PC-3 (cell line): ENCODE measurements around the gene REEP2. TPM values are rescaled to one million over a fixed set of nuclear protein-coding genes. Genes with fewer than 3 reads are reported as not detected.

ENCODE experiments used
- ATAC-seq: fragments of 200-7000 bp; cut with Tn5 transposase; 2 replicates; pipeline ENCODE4 v1.9.1; 2020; ENCODE audit warnings: mild to moderate bottlenecking, moderate library complexity
- BruUV-seq: library from RNA; stranded (reverse); fragments of 400-500 nt; replicated peaks from 2 replicates; lab custom pipeline; 2021; lab: Mats Ljungman, UMichigan
- CTCF ChIA-PET: fragments of 300-600 bp; sonication (Branson Sonifier 250); formaldehyde crosslinking; loops from one replicate; lab custom pipeline; 2022; ENCODE audit warnings: antibody characterized with exemption; lab: Charles Lee
- POLR2A ChIA-PET: fragments of 300-600 bp; sonication (Branson Sonifier 250); formaldehyde crosslinking; loops from one replicate; lab custom pipeline; 2022; ENCODE audit warnings: antibody characterized with exemption; ENCODE audit not compliant: unreplicated experiment; lab: Charles Lee
- DNase-seq: peaks from one replicate; pipeline ENCODE4 v3.0.0-alpha.2; 2015
- H2AFZ ChIP-seq: fragments of 300-600 bp; sonication (generic); 2 replicates; pipeline ENCODE4 v1.6.0; 2016; ENCODE audit warnings: antibody characterized with exemption, low read length
- H3F3A ChIP-seq: fragments of 300-600 bp; sonication (generic); one replicate; pipeline ENCODE4 v1.6.0; 2017; ENCODE audit warnings: antibody characterized with exemption, low read length, control low read depth, mild to moderate bottlenecking; ENCODE audit not compliant: unreplicated experiment
- H3K27ac ChIP-seq: fragments of 300-600 bp; sonication (generic); 2 replicates; pipeline ENCODE4 v1.5.1; 2016; ENCODE audit warnings: mild to moderate bottlenecking, low read length
- H3K27me3 ChIP-seq: fragments of 300-600 bp; sonication (generic); 2 replicates; pipeline ENCODE4 v1.6.1; 2016; ENCODE audit warnings: low read length, mixed read lengths
- H3K36me3 ChIP-seq: fragments of 300-600 bp; sonication (generic); 2 replicates; pipeline ENCODE4 v1.6.1; 2016; ENCODE audit warnings: low read depth, mixed run types, low read length, mixed read lengths
- H3K4me1 ChIP-seq: fragments of 300-600 bp; sonication (generic); 2 replicates; pipeline ENCODE4 v1.5.1; 2016; ENCODE audit warnings: low read length; ENCODE audit not compliant: insufficient read depth
- H3K4me2 ChIP-seq: fragments of 300-600 bp; sonication (generic); 2 replicates; pipeline ENCODE4 v1.6.0; 2016; ENCODE audit warnings: low read length
- H3K4me3 ChIP-seq: fragments of 300-600 bp; sonication (generic); 2 replicates; pipeline ENCODE4 v1.5.1; 2016; ENCODE audit warnings: mild to moderate bottlenecking, low read length, mixed read lengths
- H3K79me2 ChIP-seq: fragments of 300-600 bp; sonication (generic); 2 replicates; pipeline ENCODE4 v1.6.1; 2017; ENCODE audit warnings: low read length, mixed read lengths
- H3K9ac ChIP-seq: fragments of 300-600 bp; sonication (generic); 2 replicates; pipeline ENCODE4 v1.6.0; 2016; ENCODE audit warnings: mild to moderate bottlenecking, low read length
- H3K9me2 ChIP-seq: fragments of 300-600 bp; sonication (generic); replicated peaks from 2 replicates; pipeline ENCODE4 v1.6.1; 2016; ENCODE audit warnings: mixed run types, low read length, mixed read lengths
- H3K9me3 ChIP-seq: fragments of 300-600 bp; sonication (generic); 2 replicates; pipeline ENCODE4 v1.6.1; 2016; ENCODE audit warnings: low read length, mixed read lengths
- H4K20me1 ChIP-seq: fragments of 300-600 bp; sonication (generic); 2 replicates; pipeline ENCODE4 v1.6.1; 2016; ENCODE audit warnings: low read length, mixed read lengths
- CTCF ChIP-seq: fragments of 300-600 bp; sonication (generic); conservative IDR thresholded peaks from 2 replicates; pipeline ENCODE4 v1.5.1; 2017; ENCODE audit warnings: antibody characterized with exemption, low read depth, mild to moderate bottlenecking, low read length
- EZH2 ChIP-seq: fragments of 300-600 bp; sonication (generic); IDR thresholded peaks from one replicate; pipeline ENCODE4 v1.6.1; 2017; ENCODE audit warnings: antibody characterized with exemption, mild to moderate bottlenecking, low read length; ENCODE audit not compliant: unreplicated experiment
- EZH2phosphoT487 ChIP-seq: fragments of 300-600 bp; sonication (generic); IDR thresholded peaks from 2 replicates; pipeline ENCODE4 v1.6.1; 2018; ENCODE audit warnings: mild to moderate bottlenecking, antibody characterized with exemption, low read length, borderline replicate concordance
- intact Hi-C: fragments of 100-400 bp; cut with micrococcal nuclease; formaldehyde crosslinking; loops from 2 replicates; pipeline ENCODE4 v1.9.0; 2023
- total RNA-seq: library from RNA; depleted of rRNA; stranded (reverse); fragments of >200 nt; gene quantifications from 2 replicates; pipeline ENCODE4 v1.2.3, GENCODE V29; 2014

Gene REEP2
- total RNA-seq, 1 experiment from 2014 or later, result 2.5 TPM

- Histone ChIP-seq H3K79me2 (no peaks in the 10 kb centered on the region), H3K9me3 (no peaks in the 10 kb centered on the region), H3K27ac (no peak overlapping the region), H3K4me1 (peaks cover 1% of the 10 kb centered on the region; the same call in 1 of the 2 replicates), H3K4me3 (no peak overlapping the region), H3F3A (no peaks in the 10 kb centered on the region), H3K4me2 (no peak overlapping the region), H3K9me2 (no peaks in the 10 kb centered on the region), H3K9ac (no peak overlapping the region), H2AFZ (no peak overlapping the region), H3K36me3 (no peaks in the 10 kb centered on the region), H4K20me1 (no peaks in the 10 kb centered on the region), H3K27me3 (no peaks in the 10 kb centered on the region)
- intact Hi-C loops, result no loop called here
- TF ChIP-seq CTCF (no peak), EZH2 (no peak)
- BruUV-seq, result no TSS peak
- CTCF ChIA-PET, result interaction anchor here (0.6 kb wide), 1 partner anchor 45 kb away, joined by 3 read pairs; no protein-coding TSS in a partner anchor
- no peak for DNase-seq
- no peak for ATAC-seq
- POLR2A ChIA-PET, result interaction anchor here (0.5 kb wide), 1 partner anchor 108 kb away, joined by 3 read pairs; no protein-coding TSS in a partner anchor
These were observed 19.5 kb downstream of the REEP2 start for GRCh38 chr5:138458384-138458783.

- H3K27me3 ChIP-seq, result no peaks in the 10 kb centered on the region
- ChIA-PET CTCF (interaction anchor here (0.6 kb wide), 1 partner anchor 44 kb away, joined by 3 read pairs; no protein-coding TSS in a partner anchor), POLR2A (no interaction called here)
- no peaks in the 10 kb centered on the region for H3F3A ChIP-seq
- H3K9ac ChIP-seq, result no peak overlapping the region
- H4K20me1 ChIP-seq, result no peaks in the 10 kb centered on the region
- no peak overlapping the region for H2AFZ ChIP-seq
- H3K9me2 ChIP-seq, result no peaks in the 10 kb centered on the region
- intact Hi-C loops, result no loop called here
- TF ChIP-seq EZH2phosphoT487 (no peak), CTCF (no peak), EZH2 (no peak)
- H3K79me2 ChIP-seq, result no peaks in the 10 kb centered on the region
- no TSS peak for BruUV-seq
- H3K9me3 ChIP-seq, result no peaks in the 10 kb centered on the region
- H3K4me2 ChIP-seq, result no peak overlapping the region
- H3K27ac ChIP-seq, result no peak overlapping the region
- no peaks in the 10 kb centered on the region for H3K36me3 ChIP-seq
- H3K4me1 ChIP-seq, result peaks cover 5% of the 10 kb centered on the region
- ATAC-seq, result no peak
- no peak for DNase-seq
- no peak overlapping the region for H3K4me3 ChIP-seq
These were observed 20.0 kb downstream of the REEP2 start for GRCh38 chr5:138458856-138459255.

- H4K20me1 ChIP-seq, result no peaks in the 10 kb centered on the region
- peaks cover 5% of the 10 kb centered on the region for H3K4me1 ChIP-seq
- H3K9me2 ChIP-seq, result no peaks in the 10 kb centered on the region
- H3K79me2 ChIP-seq, result no peaks in the 10 kb centered on the region
- ATAC-seq (no peak), DNase-seq (no peak)
- H3K9ac ChIP-seq, result no peak overlapping the region
- no peaks in the 10 kb centered on the region for H3K27me3 ChIP-seq
- POLR2A ChIA-PET, result no interaction called here
- H3K4me3 ChIP-seq, result no peak overlapping the region
- intact Hi-C loops, result no loop called here
- no peak overlapping the region for H3K4me2 ChIP-seq
- no peaks in the 10 kb centered on the region for H3K9me3 ChIP-seq
- H3F3A ChIP-seq, result no peaks in the 10 kb centered on the region
- TF ChIP-seq CTCF (no peak), EZH2phosphoT487 (no peak), EZH2 (no peak)
- no peaks in the 10 kb centered on the region for H3K36me3 ChIP-seq
- H3K27ac ChIP-seq, result no peak overlapping the region
- BruUV-seq, result no TSS peak
- no peak overlapping the region for H2AFZ ChIP-seq
- CTCF ChIA-PET, result interaction anchor here (0.6 kb wide), 1 partner anchor 390 kb away, joined by 9 read pairs; no protein-coding TSS in a partner anchor
These were observed 20.6 kb downstream of the REEP2 start for GRCh38 chr5:138459311-138459933.
